Cardiac muscle cell (in vitro differentiated cells and primary cell): ENCODE measurements around the gene LPCAT1. TPM values are rescaled to one million over a fixed set of nuclear protein-coding genes. Genes with fewer than 3 reads are reported as not detected.

Source experiments
- DNase-seq, 2 donors: peaks; one replicate each; pipeline versions ENCODE4 v3.0.0 to v3.0.0-alpha.2; 2010 to 2017; ENCODE audit warnings: low read depth in 1 of 2, low spot score in 1 of 2
- H3K27ac ChIP-seq: fragments of 200-600 bp; sonication (generic); 2 replicates; pipeline ENCODE4 v1.5.1; 2016
- H3K27me3 ChIP-seq: fragments of 200-600 bp; sonication (generic); 2 replicates; pipeline ENCODE4 v1.6.0; 2016; ENCODE audit warnings: control low read depth
- H3K36me3 ChIP-seq: fragments of 200-600 bp; sonication (generic); 2 replicates; pipeline ENCODE4 v1.5.1; 2016; ENCODE audit warnings: control low read depth
- H3K4me1 ChIP-seq: fragments of 200-600 bp; sonication (generic); 2 replicates; pipeline ENCODE4 v1.8.1; 2017; ENCODE audit warnings: low read depth, mild to moderate bottlenecking, mixed run types
- H3K4me3 ChIP-seq: fragments of 200-600 bp; sonication (generic); 2 replicates; pipeline ENCODE4 v1.5.1; 2016; ENCODE audit warnings: mild to moderate bottlenecking
- H3K9me3 ChIP-seq: fragments of 200-600 bp; sonication (generic); 2 replicates; pipeline ENCODE4 v1.5.1; 2017; ENCODE audit warnings: low read depth, mild to moderate bottlenecking, control low read depth
- CTCF ChIP-seq: IDR thresholded peaks from 2 replicates; pipeline ENCODE4 v1.5.1; 2012; ENCODE audit warnings: low read depth, mild to moderate bottlenecking, low read length
- polyA plus RNA-seq: library from polyadenylated mRNA; unstranded; fragments of >200 nt; fragmentation: Nextera tagmentation; extraction: Ambion mirVana; gene quantifications from 2 replicates; pipeline ENCODE4 v1.2.1, GENCODE V29; 2016
- total RNA-seq: library from RNA; depleted of rRNA; stranded (reverse); fragments of >200 nt; gene quantifications from 2 replicates; pipeline ENCODE4 v1.2.3, GENCODE V29; 2016

LPCAT1 gene
- total and polyA plus RNA-seq, 2 experiments from 2014 or later, result 48.5 to 57.3 TPM

- Histone ChIP-seq H3K36me3 (no peaks in the 10 kb centered on the region), H3K27me3 (no peaks in the 10 kb centered on the region), H3K9me3 (no peaks in the 10 kb centered on the region), H3K4me3 (no peak overlapping the region), H3K4me1 (no peaks in the 10 kb centered on the region), H3K27ac (no peak overlapping the region)
- DNase-seq, result no peak
- TF ChIP-seq CTCF, result no peak
These were observed 28.8 kb downstream of the LPCAT1 start for GRCh38 chr5:1494780-1495524.

- H3K9me3 ChIP-seq, result no peaks in the 10 kb centered on the region
- H3K4me1 ChIP-seq, result no peaks in the 10 kb centered on the region
- DNase-seq, result no peak
- no peaks in the 10 kb centered on the region for H3K27me3 ChIP-seq
- H3K36me3 ChIP-seq, result no peaks in the 10 kb centered on the region
- H3K27ac ChIP-seq, result no peak overlapping the region
- no peak for TF ChIP-seq CTCF
- H3K4me3 ChIP-seq, result no peak overlapping the region
These were observed 29.8 kb downstream of the LPCAT1 start for GRCh38 chr5:1493941-1494340.

- Histone ChIP-seq H3K9me3 (no peaks in the 10 kb centered on the region), H3K4me3 (no peak overlapping the region), H3K36me3 (no peaks in the 10 kb centered on the region), H3K27me3 (no peaks in the 10 kb centered on the region), H3K4me1 (no peaks in the 10 kb centered on the region), H3K27ac (no peak overlapping the region)
- no peak for DNase-seq
- TF ChIP-seq CTCF, result no peak
These were observed 30.3 kb downstream of the LPCAT1 start for GRCh38 chr5:1493413-1493812.

GRCh38 chr5:1492757-1493156 lies 31.0 kb downstream of the LPCAT1 start:
- Histone ChIP-seq H3K9me3 (no peaks in the 10 kb centered on the region), H3K27me3 (no peaks in the 10 kb centered on the region), H3K36me3 (peaks cover 3% of the 10 kb centered on the region), H3K4me3 (no peak overlapping the region), H3K27ac (no peak overlapping the region), H3K4me1 (no peaks in the 10 kb centered on the region)
- no peak for TF ChIP-seq CTCF
- DNase-seq, result no peak

- no peak overlapping the region for H3K4me3 ChIP-seq
- H3K27ac ChIP-seq, result no peak overlapping the region
- TF ChIP-seq CTCF, result no peak
- no peaks in the 10 kb centered on the region for H3K27me3 ChIP-seq
- H3K4me1 ChIP-seq, result no peaks in the 10 kb centered on the region
- DNase-seq, result no peak
- H3K9me3 ChIP-seq, result no peaks in the 10 kb centered on the region
- peaks cover 13% of the 10 kb centered on the region for H3K36me3 ChIP-seq
These were observed 33.4 kb downstream of the LPCAT1 start for GRCh38 chr5:1490376-1490775.
